HG03025 (cell line): Measurements from ENCODE around the gene CRYL1.

Experiments
- ATAC-seq: cut with Tn5 transposase; IDR thresholded peaks from one replicate; pipeline ENCODE4 v1.9.1; 2021; ENCODE audit warnings: mild to moderate bottlenecking, moderate library complexity; ENCODE audit not compliant: unreplicated experiment, low FRiP score

Gene CRYL1, protein sequence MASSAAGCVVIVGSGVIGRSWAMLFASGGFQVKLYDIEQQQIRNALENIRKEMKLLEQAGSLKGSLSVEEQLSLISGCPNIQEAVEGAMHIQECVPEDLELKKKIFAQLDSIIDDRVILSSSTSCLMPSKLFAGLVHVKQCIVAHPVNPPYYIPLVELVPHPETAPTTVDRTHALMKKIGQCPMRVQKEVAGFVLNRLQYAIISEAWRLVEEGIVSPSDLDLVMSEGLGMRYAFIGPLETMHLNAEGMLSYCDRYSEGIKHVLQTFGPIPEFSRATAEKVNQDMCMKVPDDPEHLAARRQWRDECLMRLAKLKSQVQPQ

DNA sequence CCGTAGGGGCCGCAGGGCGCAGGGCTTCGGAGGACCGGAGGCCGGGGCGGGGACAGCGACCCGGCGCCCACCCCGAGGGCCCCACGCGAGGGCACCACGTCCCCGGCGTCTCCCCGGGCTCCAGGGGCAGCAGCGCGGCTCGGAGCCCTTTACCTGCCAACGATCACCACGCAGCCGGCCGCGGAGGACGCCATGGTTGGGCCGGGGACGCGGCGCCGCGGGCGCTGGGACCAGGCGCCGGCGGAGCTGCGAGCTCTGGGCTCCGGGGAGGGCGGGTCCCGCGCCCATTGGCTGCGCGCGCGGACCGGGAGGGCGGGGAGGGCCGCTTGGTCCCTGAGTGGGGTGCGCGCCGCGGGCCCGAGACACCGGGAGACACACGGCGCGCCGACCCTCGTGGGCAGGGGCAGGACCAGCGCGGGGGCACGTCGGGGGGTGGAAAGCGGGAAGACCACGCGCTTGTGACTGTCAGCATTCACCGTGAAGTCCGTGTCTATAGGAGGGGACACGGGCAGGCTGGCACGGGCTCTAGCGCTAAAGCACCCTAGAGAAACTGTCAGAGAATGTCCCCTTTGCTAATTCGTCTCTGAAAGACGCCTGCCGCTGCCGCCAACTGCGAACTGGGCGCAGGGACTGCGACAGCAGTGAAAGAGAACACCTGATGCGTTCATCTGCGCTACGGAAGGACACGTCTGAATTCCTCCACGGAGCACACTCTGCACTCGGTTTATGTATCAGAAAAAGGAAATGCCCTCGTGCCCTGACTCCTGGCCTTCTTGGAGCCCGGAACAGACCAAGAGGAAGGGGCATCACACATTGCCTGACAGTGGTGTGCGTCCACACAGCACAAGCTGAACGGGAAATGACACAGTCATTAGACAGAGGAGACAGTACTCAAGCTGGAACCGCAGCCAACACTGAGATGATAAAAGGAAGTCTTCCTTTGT lies at the start of gene CRYL1:
CRYL1 (minus strand) TSS at position 257 of the 944 bp plus-strand sequence; CDS start at position 194, 63 bp downstream.
- ATAC-seq = peak; percentile 88

DNA sequence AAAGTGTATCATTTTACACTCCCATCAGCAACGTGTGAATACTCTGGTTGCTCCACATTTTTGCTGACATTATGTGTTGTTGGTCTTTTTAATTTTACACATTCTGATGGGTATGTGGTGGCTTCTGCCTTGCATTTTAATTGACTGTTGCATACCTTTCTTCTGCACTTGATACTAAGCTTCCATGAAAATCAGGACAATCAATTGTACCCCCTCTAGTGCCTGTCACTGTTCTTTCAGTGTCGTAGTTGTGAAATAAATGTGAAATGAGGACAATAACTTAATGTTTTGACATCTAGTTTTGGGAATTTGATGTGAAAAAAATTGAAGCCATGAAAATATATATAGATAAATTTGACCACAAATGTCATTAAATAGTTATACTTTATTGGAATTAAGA lies 48.0 kb upstream of the CRYL1 start:
- ATAC-seq = no peak

DNA sequence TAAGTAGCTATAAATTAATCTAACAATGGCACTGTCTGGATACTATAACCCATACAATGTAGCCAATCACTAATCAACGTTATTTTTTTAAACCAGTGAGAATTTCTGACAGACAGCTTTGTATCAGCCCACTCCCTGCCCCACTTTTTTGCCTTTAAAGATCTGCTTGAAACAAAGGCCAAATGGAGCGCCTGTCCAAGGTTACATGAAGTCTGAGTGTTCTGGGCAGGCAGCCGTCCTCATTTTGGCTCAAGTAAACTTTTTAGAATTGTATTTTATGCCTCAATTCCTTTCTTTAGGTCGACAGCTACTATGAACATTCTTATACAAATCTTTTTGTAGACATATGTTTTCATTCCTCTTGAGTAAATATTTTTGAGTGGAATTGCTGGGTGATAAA lies 47.5 kb upstream of the CRYL1 start:
- no peak for ATAC-seq

DNA sequence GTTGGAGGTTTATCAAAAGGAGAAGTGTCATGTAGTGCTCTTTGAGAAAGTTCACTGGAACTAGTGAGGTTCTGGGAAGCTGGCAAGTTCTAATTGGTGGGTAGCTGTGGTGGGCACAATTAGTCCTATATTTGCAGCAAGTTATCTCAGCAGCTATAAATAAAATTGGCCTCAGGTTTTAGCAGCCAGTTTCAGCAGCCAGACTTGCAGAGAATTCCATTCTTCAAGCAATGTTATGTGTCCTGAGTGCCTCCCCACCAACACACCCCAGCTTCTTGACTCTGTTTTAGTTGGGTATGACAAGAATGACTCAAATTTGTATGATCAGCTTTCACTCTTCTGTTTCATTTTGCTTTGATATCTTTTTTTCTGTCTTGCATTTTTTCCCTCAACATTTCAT lies 46.0 kb upstream of the CRYL1 start:
- ATAC-seq = no peak

DNA sequence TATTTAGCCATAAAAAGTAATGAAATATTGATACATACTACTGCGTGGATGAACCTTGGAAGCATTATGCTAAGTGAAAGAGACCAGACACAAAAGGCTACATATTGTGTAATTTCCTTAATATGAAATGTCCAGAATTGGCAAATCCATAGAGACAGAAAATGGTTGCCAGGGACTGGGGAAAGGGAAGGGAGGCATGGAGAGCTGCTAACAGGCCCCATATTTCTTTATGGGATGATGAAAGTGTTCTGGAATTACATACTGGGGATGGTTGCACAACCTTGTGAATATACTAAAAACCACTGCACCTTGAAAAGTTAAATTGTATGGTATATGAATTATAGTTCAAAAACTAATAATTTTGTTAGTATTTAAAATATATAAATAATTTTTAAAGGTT lies 44.9 kb upstream of the CRYL1 start:
- no peak for ATAC-seq

DNA sequence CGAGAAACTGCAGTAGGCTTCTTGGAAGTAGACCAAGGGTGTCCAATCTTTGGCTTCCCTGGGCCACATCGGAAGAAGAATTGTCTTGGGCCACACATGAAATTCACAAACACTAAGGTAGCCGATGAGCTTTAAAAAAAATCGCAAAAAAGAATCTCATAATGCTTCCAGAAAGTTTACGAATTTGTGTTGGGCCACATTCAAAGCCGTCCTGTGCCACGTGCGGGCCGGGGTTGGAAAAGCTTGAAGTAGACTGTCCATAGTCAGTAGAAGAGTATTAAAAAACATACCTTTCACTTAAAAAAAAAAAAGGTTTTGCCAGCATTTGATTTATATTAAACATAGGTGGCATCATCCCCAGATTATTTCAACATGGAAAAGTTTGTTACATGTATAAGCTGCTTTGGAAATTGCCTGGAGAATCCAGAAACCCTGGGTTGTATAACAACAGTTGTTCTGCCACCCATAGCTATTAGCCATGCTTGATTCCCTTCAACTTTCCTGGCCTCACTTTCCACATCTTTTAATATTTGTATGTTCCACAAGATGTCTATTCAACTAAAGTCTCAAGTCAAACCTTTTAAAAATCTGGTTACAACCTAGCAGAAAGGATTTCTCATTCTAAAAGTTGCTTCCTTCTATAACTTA lies 42.3 kb upstream of the CRYL1 start:
- no peak for ATAC-seq

DNA sequence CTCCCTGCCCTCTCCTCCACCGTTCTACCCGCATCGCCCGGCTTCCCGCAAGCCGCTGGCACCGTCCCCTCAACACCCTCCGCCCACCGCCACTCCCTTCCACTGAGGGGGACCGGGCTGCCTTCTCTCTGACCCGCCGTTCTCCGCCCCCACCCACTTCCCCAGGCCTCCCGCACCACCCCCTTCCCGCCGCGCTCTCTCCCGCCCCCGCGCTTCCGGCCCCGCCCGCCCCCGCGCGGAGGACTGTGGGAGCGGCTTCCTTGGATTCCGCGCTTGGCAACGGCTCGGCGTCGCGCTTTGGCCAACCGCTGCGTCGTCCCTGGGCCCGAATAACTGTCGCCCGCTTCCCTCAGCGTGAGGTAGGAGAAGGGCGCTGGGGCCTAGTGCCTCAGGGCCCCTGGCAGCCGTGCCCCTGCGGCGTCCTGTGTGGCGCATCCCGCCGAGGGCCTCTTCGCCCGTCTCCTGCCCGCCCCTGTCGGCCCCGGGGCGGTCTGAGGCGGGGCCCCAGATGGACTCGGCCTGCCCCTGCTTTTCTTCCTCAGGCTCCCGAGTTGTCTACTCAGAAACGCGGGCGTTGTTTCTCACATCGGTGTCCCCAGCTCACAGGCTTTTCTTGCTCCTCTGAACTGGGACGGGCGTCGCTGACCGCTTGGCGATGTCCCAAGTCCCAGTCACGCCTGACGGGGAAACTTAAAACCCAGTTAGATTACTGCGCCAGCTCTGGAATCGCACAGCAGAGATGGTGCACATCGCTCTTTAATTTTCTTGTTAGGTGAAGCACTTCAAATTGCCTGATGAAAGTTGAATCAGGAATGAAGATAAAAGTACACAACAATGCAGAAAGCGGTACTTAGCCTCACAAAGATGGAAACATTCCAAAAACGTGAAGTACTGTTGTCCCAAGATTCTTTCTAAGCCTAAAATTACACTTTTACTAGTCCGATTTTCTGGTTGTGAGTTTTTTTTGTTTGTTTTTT lies 41.5 kb upstream of the CRYL1 start, which contains the start of gene IFT88:
IFT88 (plus strand) TSS at position 260 of the 977 bp plus-strand sequence. CDS start 7,229 bp downstream, outside the sequence.
- peak; percentile 86 for ATAC-seq

DNA sequence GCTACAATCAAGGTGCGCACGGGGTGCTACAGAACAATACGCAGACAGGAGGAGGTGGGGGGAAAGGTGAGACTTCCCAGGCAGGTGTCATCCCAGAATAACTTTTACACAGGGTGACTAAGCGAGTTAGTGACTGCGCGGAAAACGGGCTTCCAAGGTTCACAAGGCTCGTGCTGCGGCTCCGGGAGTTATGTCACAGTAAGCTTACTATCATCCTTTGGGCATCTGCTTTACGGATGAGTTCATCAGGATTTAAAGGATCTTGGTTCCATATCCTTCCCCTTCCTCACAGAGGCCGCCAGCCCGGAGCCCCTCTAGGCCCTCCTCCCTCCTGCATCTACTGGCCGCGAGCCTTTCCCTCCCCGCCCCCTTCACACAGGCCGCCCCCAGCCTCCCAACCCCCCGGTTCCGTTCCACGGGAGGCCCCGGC lies 40.8 kb upstream of the CRYL1 start:
- ATAC-seq = peak; percentile 4

DNA sequence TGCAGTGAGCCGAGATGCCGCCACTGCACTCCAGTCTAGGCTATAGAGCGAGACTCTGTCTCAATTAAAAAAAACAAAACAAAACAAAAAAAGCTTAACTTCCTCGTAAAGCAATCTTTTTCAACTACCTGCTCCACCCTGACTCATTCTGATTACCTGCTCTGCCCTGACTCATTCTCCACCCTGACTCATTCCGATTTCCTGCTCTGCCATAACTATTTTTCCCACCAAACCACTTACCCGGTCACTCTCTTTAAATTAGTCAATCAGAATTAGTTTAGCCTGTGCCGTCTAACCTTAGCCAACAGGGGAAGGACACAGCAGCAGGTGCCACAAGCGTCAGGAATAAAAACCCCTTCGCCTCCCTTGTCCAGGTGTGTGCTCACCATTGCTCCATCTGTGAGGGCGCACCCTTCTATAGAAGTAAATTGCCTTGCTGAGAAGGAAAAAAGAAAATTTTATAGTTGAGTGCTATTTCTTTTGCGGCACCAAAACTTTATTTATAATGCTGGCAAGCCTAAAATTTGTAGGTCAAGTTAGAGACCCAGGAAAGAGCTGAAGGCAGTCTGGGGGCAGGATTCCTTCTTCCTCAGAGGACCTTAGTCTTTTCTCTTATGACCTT lies 39.6 kb upstream of the CRYL1 start:
- no peak for ATAC-seq

DNA sequence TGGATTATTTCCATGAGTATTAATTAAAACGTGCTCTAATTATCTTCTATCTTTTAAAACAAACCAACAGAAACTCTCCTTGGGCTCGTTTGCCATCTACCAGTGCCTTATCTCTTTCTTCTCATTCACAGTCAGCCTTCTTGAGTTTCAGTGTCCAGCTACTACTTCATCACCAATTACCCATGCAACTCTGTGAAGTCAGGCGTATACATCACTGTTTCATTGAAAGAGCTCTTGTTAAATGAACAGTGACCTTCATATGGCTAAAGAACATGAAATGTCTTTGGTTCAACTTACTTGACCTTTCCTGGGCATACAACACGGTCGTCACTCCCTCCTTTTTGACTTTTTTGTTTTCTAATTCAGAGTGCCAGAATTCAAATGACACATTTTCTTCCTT lies 36.1 kb upstream of the CRYL1 start:
- no peak for ATAC-seq

DNA sequence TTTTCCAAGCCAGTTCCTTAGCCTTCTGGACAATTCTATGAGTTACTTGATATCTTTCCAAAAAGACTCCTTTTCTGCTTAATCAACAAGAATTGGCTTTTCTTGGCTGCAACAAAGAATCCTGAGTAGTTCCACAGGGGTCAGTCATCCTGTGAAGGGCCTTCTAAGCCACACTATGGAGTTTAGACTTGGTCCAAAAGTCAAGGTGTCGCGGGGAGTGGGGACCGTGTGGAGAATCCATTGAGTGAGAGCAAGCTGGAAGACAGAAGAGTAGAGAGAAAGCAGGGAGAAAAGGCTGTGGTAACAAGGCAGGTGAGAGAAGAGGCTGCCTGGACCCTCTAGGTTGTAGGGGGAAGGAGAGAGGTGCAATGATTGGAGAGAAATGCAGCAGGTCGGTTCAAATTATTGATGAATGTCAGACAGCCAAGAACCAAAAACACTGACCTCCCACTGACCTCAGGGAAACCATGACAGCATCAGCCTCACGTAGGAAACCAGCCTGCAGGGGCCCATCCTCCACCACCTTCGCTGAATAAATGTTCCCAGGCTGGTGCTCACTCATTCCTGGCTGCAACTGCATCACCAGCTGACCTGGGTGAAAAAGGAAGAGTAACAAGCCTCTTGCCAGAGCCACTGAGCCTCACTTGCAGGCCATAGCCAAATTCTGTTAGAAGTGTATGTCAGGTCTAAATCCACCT lies 34.2 kb upstream of the CRYL1 start:
- ATAC-seq = no peak

DNA sequence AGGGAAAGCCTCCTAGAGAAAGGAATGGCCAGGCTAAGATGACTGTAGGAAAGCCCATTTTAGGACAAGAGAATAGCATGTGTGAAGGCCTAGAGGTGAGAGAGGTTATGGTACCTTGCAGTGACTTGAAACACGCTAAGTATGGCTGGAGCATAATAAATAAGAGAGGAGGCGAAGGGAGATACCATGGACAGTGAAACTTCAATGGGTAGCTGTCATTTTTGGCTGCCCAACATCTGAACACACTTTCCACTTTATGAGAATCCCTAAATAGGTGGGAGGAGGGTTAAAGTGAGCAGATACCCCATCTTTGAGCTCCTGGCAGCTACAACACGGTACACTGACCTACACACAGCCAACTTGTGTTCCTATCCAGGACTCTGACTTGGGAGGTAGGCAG lies 33.3 kb upstream of the CRYL1 start:
- no peak for ATAC-seq

DNA sequence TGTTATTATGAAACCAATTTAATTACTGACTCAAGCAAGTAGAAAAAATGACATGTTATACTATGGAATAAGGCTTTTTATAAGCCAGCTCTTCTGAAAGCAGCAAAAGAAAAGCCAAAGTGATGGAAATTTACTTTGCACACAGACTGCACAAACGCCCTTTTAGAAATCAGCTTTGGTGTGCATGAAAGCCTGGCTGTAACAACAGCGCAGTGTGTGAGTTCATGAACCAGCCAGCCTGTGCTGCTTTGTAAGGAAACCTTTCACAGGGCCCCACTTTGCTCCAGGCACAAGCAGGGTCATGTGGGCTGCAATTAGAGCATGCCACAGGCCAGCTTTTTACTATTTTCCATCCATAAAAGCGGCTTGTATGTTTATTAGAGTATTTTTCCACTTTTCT lies 27.7 kb upstream of the CRYL1 start:
- no peak for ATAC-seq

DNA sequence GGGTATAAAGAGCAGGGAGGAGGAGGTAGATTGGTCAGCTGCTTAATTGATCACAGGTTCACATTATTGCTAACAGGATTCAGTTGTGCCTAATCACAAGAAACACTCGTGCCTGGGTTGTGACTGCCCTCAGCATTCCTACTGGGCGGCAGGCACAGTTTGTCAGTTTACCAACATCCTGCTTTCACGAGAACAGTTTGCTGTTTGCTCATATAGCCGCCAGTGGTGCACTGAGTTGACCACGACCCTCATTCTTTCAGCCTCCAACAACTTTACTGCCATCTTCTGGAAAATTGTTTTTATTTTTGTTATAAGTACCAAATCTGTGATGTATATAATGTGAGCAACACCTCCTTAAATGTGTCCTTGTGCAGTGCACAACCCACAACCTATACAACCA lies 25.1 kb upstream of the CRYL1 start:
- no peak for ATAC-seq

DNA sequence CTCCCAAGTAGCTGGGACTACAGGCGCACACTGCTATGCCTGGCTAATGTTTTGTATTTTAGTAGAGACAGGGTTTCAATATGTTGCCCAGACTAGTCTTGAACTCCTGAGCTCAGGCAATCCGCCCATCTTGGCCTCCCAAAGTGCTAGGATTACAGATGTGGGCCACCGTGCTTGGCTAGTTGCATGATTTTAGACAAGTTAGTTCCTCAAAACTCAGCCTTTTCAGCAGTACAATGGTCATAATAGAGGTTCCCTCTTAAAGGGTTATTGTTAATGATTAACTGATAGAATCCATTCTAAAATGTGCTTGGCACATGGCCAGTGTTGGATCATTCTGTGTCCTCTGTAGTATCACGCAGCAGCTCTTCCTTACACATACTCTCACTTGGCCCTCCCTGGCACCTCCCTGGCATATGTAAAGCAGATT lies 21.8 kb upstream of the CRYL1 start:
- no peak for ATAC-seq

DNA sequence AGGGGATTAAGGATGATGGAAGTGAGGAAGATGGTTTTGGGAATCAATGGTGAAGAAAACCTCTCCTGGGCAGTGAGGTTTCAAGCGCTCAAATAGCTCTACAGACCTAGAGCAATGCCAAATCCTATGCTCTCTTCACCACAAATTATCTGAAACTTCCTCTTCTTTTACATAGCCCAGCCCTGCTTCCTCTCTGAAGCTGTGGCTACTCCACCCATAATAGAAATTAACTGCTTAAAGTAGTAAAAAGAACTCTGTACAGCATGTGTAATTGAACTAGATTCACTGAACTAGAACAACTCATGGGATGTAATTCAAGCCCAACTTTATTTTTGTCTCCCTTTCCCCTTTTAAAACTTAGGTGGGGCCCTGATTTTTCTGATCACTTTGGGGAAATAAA lies 20.9 kb upstream of the CRYL1 start:
- peak; percentile 63 for ATAC-seq

DNA sequence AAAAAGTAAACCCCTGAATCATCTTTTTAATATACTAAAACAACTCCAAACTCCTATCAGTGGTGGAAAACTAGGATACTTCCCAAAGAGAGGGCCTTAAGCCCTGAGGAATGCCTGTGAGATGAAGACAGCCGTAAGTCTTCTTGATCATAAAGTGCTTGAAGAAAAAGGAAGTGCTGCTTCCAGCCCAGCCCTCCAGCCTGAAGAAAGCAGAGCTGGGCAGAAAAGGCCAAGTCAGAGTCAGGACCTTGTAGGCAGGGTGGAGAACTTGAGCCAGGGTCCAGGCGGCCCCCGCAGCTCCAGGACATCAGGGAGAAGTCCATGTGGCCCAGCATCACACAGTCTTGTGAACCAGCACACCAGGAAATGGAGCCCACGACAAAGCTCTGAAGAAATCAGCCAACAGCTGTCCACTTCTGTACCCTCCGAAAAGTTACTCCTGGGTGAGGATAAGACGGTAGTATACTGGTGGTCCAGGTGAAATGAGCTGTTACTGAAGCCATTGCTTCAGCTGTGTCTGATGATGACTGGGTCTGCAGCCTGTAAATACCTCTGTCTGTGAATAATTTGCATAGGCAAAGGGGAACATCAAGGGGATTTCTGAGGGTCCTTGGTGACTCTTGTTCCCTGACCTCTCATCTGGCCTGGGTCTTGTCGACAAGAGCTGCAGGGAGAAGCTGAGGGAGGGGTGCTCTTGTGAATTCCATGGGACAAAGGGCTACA lies 18.7 kb upstream of the CRYL1 start:
- ATAC-seq = no peak

DNA sequence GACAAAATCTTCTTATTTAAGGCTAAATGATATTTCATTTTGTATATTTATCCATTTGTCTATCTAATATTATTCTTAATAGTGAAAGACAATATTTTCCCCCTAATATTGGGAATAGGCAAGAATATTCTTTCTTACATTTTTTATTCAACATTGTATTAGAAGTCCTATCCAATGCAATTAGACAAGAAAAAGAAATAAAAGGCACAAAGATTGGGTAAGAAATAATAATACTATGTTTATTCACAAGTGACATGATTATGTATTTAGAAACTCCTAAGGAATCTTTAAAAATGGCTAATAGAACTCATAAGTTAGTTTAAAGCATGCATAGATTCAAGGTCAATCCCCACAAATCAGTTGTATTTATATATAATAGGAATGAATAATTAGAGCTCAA lies 11.3 kb upstream of the CRYL1 start:
- ATAC-seq = no peak
